GM04503 (cell line): ENCODE results near the gene NT5M.
"Not testable (repeated sequence)": the region's sequence is repeated elsewhere in the genome, so short reads cannot be mapped to it uniquely, and the experiment has no call there.

Experiments used
- DNase-seq: peaks from one replicate; pipeline ENCODE4 v3.0.0-alpha.2; 2012; ENCODE audit warnings: low read depth

NT5M gene

GRCh38 chr17:17377071-17377967 lies 74.1 kb downstream of the NT5M start:
- no peak for DNase-seq

DNA sequence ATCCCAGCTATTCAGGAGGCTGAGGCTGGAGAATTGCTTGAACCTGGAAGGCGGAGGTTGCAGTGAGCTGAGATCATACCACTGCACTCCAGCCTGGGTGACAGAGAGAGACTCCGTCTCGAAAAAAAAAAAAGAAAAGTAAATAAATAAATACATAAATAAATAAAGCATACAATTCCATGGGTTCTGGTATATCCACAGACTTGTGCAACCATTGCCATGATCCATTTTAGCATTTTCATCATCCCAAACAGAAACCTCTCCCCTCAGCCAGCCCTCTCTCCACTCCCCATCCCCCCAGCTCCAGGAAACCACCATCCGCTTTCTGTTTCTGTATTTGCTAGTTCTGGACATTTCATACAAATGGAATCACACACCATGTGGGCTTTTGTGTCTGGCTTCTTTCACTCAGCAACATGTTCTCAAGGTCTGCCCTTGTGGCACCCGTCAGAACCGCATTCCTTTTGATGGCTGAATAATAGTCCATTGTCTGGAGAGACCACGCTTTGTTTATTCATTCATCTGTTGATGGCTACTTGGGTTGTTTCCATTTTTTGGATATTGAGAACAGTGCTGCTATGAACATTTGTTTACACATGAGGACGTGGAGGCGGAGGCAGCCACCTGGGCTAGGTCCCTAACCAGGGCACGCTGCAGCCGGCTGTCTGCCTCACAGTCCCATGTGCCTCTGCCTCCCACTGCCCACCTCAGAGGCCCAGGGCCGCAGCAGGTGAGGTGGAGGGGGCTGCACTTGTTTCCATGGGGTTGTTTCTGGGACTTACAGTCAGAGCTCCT lies 76.2 kb downstream of the NT5M start:
- DNase-seq, result no peak

DNA sequence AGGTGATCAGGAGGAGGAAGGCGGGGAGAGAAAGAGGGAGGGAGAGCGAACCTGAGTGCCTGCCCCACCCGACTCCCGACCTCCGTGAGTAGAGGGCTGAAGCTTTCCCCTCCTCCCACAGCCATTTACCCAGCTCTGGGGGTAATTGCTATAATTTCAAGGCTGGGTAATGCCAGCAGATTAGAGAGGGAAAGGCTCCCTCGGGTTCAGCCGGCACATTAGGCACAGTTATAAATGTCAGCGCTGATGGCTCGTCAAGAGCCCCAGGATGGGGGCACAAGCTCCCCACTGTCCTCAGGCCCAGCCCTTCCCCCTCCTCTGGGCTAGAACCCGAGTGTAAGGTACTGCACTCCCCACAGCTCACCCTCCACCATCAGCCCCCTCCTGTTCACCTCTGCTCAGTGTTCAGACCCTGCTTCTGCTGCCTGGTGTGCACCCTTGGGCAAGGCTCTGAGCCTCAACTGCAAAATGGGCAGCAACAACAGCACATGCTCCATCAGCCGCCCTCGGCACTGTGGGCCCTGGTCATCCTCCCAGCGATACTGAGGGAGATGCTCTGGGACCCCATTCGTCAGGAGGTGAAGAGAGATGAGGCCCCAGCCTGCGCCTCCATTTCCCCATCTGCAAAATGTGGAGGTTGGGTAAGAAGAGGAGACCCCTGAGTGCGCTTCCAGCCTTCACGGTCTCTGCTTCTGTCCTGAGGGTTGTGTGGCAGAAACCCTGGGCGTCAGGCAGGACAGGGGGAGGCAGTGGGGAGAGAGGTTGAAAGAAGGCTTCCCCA lies 77.2 kb downstream of the NT5M start:
- DNase-seq, result no peak

GRCh38 chr17:17381446-17382064 lies 78.4 kb downstream of the NT5M start:
- DNase-seq, result no peak

- no peak for DNase-seq
These were observed 78.9 kb downstream of the NT5M start for GRCh38 chr17:17382065-17382459.

GRCh38 chr17:17382971-17383370 lies 79.8 kb downstream of the NT5M start:
- no peak for DNase-seq

DNA sequence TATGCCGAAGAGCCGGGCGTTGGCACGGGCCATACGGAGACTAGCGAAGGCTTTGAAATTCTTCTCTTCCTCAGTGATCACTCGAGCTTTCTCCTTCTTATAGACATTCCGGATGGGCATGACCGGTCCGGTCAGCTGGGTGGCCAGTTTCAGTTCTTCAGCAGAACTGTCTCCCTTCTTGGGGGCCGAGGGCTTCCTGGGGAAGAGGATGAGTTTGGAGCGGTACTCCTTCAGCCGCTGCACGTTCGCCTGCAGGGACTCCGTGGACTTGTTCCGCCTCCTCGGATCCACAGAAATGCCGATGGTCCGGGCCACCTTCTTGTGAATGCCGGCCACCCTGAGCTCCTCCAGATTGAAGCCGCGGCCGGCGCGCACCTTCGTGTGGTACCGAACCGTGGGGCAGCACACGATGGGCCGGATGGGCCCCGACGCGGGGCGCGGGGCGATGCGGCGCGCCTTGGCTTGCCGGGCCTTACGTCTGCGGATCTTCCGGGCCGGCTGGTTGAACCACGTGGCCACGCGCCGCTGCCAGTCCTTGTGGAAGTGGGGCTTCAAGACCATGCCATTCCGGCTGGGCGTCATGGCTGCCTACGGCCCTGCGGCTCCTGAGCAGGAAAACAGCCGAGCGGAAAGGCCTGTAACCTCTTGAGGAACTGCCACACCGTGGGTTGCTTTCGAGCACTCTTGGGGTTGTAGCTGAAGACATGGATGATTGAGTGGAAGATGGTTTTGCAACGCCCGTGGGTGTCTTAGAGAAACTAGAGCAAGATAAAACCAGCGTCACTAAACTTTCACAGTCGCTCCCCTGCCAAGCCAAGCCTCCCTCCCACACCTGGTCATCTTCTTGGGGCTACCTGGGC lies 80.5 kb downstream of the NT5M start:
- DNase-seq, result not testable (repeated sequence)

DNA sequence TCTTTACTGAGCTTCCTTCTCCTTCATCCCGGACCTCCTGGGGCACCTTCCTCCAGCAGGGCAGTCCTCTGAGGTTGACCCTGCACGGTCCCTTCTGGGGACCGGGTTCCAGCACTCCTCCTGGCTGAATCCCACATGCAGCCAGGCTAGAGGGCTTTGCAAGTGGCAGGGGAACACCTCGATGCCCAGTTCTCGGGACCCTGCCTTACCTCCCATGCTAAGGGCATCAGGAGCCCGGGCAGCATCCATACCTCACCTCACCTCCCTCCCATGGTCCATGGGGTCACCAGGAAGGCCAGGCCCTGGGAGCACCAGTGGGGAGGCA lies 81.1 kb downstream of the NT5M start:
- no peak for DNase-seq

GRCh38 chr17:17384961-17385360 lies 81.8 kb downstream of the NT5M start:
- no peak for DNase-seq

- DNase-seq, result no peak
These were observed 82.3 kb downstream of the NT5M start for GRCh38 chr17:17385491-17385890.

GRCh38 chr17:17386094-17386800 lies 83.1 kb downstream of the NT5M start:
- no peak for DNase-seq

GRCh38 chr17:17387017-17387497 lies 83.9 kb downstream of the NT5M start:
- DNase-seq, result no peak

GRCh38 chr17:17387498-17388362 lies 84.6 kb downstream of the NT5M start:
- no peak for DNase-seq

GRCh38 chr17:17388657-17389496 lies 85.7 kb downstream of the NT5M start:
- no peak for DNase-seq

- no peak for DNase-seq
These were observed 88.6 kb downstream of the NT5M start for GRCh38 chr17:17391668-17392370.

DNA sequence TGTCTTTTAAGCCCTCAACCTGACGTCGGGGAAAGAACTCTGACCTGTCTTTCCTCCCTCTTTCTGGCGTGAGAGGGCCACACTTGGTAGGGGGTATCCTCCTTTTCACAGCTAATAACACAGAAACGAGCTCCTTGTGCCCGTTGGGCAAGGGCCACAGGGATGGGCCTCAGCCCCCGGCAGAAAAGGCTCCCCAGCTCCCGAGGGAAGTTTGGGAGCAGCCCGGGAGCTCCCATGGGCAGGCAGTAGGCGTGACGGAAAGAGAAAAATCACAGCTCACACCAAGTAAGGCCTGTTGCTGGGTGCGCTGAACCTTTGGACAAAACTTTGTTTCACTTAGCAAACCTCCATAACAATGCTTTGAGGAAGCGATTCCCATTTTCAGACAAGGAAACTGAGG lies 90.8 kb downstream of the NT5M start:
- DNase-seq, result no peak

GRCh38 chr17:17394494-17394893 lies 91.3 kb downstream of the NT5M start:
- DNase-seq, result no peak
